Astrocyte (in vitro differentiated cells and primary cell): ENCODE results near the gene ASB7.

Experiments used
- CTCF ChIP-seq: IDR thresholded peaks from 2 replicates; pipeline ENCODE4 v1.5.1; 2011; ENCODE audit warnings: low read depth, mild to moderate bottlenecking, inconsistent platforms, low read length, moderate library complexity; ENCODE audit not compliant: insufficient read depth
- EZH2 ChIP-seq: IDR thresholded peaks from 2 replicates; pipeline ENCODE4 v1.6.1; 2012; ENCODE audit warnings: mild to moderate bottlenecking, low read length, inconsistent platforms; ENCODE audit not compliant: insufficient read depth

- TF ChIP-seq CTCF (no peak), EZH2 (no peak)
These were observed 11.9 kb downstream of the ASB7 start for GRCh38 chr15:100614336-100614735.
